ENCODE data around the gene PRPF40B.
A peak's percentile ranks its signal among the peaks of the same experiment; 100 is the strongest.

PRPF40B gene

GRCh38 chr12:49636979-49637755 is 13.8 kb downstream of the PRPF40B start:
- DNase-seq, result peak; percentile 50 to 79

GRCh38 chr12:49641748-49642369 is 18.5 kb downstream of the PRPF40B start:
- DNase-seq, result no peak

GRCh38 chr12:49642370-49642802 is 19.0 kb downstream of the PRPF40B start:
- DNase-seq, result no peak

- DNase-seq, result no peak
Observed at GRCh38 chr12:49643135-49643534, 19.8 kb downstream of the PRPF40B start.

GRCh38 chr12:49643961-49644619 is 20.7 kb downstream of the PRPF40B start:
- no peak for DNase-seq

GRCh38 chr12:49644620-49644994 is 21.2 kb downstream of the PRPF40B start:
- DNase-seq, result peak; percentile 79

GRCh38 chr12:49645146-49646039 is 22.0 kb downstream of the PRPF40B start:
- DNase-seq, result no peak

GRCh38 chr12:49646331-49646830 is 23.0 kb downstream of the PRPF40B start:
- no peak for DNase-seq

GRCh38 chr12:49646871-49647654 is 23.7 kb downstream of the PRPF40B start:
- no peak for DNase-seq

- DNase-seq, result no peak
Observed at GRCh38 chr12:49647827-49648711, 24.7 kb downstream of the PRPF40B start.

GRCh38 chr12:49648712-49649003 is 25.3 kb downstream of the PRPF40B start:
- no peak for DNase-seq

- DNase-seq, result no peak
Observed at GRCh38 chr12:49649445-49649844, 26.1 kb downstream of the PRPF40B start.

GRCh38 chr12:49649892-49650291 is 26.5 kb downstream of the PRPF40B start:
- no peak for DNase-seq

- DNase-seq, result no peak
Observed at GRCh38 chr12:49651855-49652254, 28.5 kb downstream of the PRPF40B start.

GRCh38 chr12:49652921-49653520 is 29.7 kb downstream of the PRPF40B start:
- DNase-seq, result no peak

- no peak for DNase-seq
Observed at GRCh38 chr12:49654715-49655114, 31.4 kb downstream of the PRPF40B start.

- no peak for DNase-seq
Observed at GRCh38 chr12:49655595-49656236, 32.4 kb downstream of the PRPF40B start.

GRCh38 chr12:49658276-49658675 is 34.9 kb downstream of the PRPF40B start:
- no peak for DNase-seq

- no peak for DNase-seq
Observed at GRCh38 chr12:49659753-49660152, 36.4 kb downstream of the PRPF40B start.

GRCh38 chr12:49661191-49661590 is 37.8 kb downstream of the PRPF40B start:
- no peak for DNase-seq

Data from hippocampal formation (tissue), 2 donors.